Common myeloid progenitor, CD34-positive (primary cell): Measurements from ENCODE around the gene DRGX.

ENCODE experiments used
- CTCF ChIA-PET: fragments of 350-600 bp; sonication (Branson Sonifier 250); formaldehyde crosslinking; loops from one replicate; lab custom pipeline; 2021; ENCODE audit warnings: antibody characterized with exemption; lab: Charles Lee
- POLR2A ChIA-PET: fragments of 350-600 bp; sonication (Branson Sonifier 250); formaldehyde crosslinking; loops from one replicate; lab custom pipeline; 2021; ENCODE audit warnings: antibody characterized with exemption; lab: Charles Lee
- DNase-seq, 3 donors: peaks; one replicate each; pipeline versions ENCODE4 v3.0.0 to v3.0.0-alpha.2; 2013
- H3K27ac ChIP-seq, 2 experiments: 1 replicate in 1 of 2; 2 replicates in 1 of 2; pipeline ENCODE4 v1.7.0; 2013; ENCODE audit warnings: inconsistent platforms in 2 of 2, low read length in 2 of 2, mild to moderate bottlenecking in 2 of 2, low read depth in 1 of 2, moderate library complexity in 1 of 2; ENCODE audit not compliant: severe bottlenecking in 2 of 2, insufficient read depth in 1 of 2, poor library complexity in 1 of 2
- H3K27me3 ChIP-seq, 5 experiments: replicated peaks in 2 of 5; 1 replicate in 3 of 5; 2 replicates in 2 of 5; pipeline versions ENCODE4 v1.6.1 to v1.7.0; 2013; ENCODE audit warnings: low read length in 4 of 5, mild to moderate bottlenecking in 2 of 5, moderate library complexity in 2 of 5, inconsistent platforms in 1 of 5; ENCODE audit not compliant: insufficient read depth in 5 of 5, control insufficient read depth in 4 of 5
- H3K36me3 ChIP-seq, 4 experiments: 1 replicate in 2 of 4; 2 replicates in 2 of 4; pipeline versions ENCODE4 v1.6.1 to v1.7.0; 2013; ENCODE audit warnings: low read length in 3 of 4, control low read depth in 1 of 4, mild to moderate bottlenecking in 1 of 4; ENCODE audit not compliant: control insufficient read depth in 4 of 4, insufficient read depth in 4 of 4
- H3K4me1 ChIP-seq, 4 experiments: 1 replicate in 3 of 4; 2 replicates in 1 of 4; pipeline versions ENCODE4 v1.6.1 to v1.7.1; 2013; ENCODE audit warnings: low read length in 3 of 4, mild to moderate bottlenecking in 3 of 4, control low read depth in 1 of 4, inconsistent platforms in 1 of 4, moderate library complexity in 1 of 4; ENCODE audit not compliant: control insufficient read depth in 4 of 4, insufficient read depth in 4 of 4; ENCODE audit errors: control extremely low read depth in 1 of 4
- H3K4me3 ChIP-seq, 7 experiments: 1 replicate in 4 of 7; 2 replicates in 3 of 7; pipeline versions ENCODE4 v1.5.1 to v1.7.0; 2013; ENCODE audit warnings: mild to moderate bottlenecking in 7 of 7, low read length in 6 of 7, moderate library complexity in 6 of 7, inconsistent platforms in 2 of 7, low read depth in 2 of 7, control low read depth in 1 of 7; ENCODE audit not compliant: insufficient read depth in 4 of 7, control insufficient read depth in 1 of 7; ENCODE audit errors: extremely low read depth in 1 of 7
- H3K9me3 ChIP-seq, 5 experiments: 1 replicate in 4 of 5; 2 replicates in 1 of 5; pipeline versions ENCODE4 v1.6.1 to v1.7.1; 2013; ENCODE audit warnings: low read length in 4 of 5, mild to moderate bottlenecking in 2 of 5, inconsistent platforms in 1 of 5, low read depth in 1 of 5, moderate library complexity in 1 of 5; ENCODE audit not compliant: control insufficient read depth in 4 of 5, insufficient read depth in 2 of 5; ENCODE audit errors: control extremely low read depth in 1 of 5
- WGBS: methylation state at CpG from one replicate; pipeline ENCODE4 v1.1.5; 2013; ENCODE audit not compliant: insufficient coverage; 5-methylcytosine and 5-hydroxymethylcytosine counted together

DRGX gene

DNA sequence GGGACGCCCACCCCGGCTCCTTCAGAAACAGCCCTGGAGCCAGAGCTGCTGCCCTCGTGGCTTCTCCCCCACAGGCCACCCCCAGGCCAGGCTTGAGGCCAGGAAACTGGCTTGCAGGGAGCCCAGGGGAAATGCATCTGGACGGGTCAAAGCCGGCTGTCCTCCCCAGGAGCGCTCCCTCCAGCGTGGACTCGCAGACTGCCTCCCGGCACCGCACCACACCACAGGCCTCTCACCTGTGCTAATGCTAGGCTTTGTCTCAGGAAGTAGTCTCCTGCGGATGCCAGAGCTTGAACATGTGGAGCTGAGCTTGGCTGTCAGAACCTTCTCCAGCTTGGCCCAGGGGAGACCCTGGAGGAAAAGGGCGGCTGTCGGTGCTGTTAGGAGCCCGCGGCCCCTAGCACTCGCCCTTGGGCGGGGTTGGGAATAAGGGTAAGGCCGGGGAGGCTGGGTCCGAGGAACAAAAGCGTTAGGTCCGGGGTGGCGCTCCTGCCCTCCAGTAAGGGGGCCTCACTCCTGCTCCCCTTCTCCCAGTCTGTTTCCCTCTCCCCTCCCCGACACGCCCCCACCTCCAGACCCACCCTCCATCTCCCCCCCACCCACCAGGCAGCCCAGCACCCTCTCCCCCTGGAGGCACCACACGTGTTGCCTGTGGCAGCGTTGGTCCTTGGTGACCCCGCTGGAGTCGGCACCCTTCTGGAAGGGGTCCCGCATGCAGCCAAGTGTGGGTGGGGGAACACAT, 21.6 kb upstream of the DRGX start:
- H3K4me1 ChIP-seq: no peaks in the 10 kb centered on the region
- H3K27me3 ChIP-seq: peaks cover 0 to 10% (median 0%) of the 10 kb centered on the region in 5 experiments
- H3K4me3 ChIP-seq: no peak overlapping the region
- 96% methylated on average over 17 of the region's 29 CpGs for WGBS
- no peak overlapping the region for H3K27ac ChIP-seq
- CTCF ChIA-PET: interaction anchor here (1.6 to 2.0 kb wide), 2 partner anchors 10 to 94 kb away, joined by 7 to 8 read pairs; no protein-coding TSS in a partner anchor
- H3K36me3 ChIP-seq: no peaks in the 10 kb centered on the region
- POLR2A ChIA-PET: no interaction called here
- DNase-seq: no peak
- H3K9me3 ChIP-seq: no peaks in the 10 kb centered on the region

DNA sequence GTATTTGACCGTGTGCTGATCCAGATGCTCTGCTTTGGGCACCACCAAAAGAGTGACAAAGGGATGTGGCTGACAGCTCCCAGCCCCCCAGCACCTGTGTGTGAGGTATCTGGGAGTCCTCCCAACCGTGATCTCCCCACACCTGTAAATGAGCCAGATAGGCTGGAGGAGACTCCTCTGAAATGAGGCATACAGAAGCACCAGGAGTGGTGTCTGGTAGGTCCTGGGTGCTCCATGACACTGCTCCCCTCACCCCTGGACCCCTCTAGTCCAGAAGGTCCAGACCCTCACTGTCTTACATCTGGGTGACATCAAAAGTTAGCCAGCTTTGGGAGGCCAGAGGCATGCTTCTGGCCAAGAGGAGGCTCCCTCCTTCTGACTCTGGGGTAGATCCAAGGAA, 20.0 kb upstream of the DRGX start:
- H3K4me3 ChIP-seq: no peak overlapping the region
- WGBS: 87% methylated on average over 2 of the region's 2 CpGs
- CTCF ChIA-PET: interaction anchor here (1.4 to 1.5 kb wide), 2 partner anchors 9 to 94 kb away, joined by 3 to 5 read pairs; no protein-coding TSS in a partner anchor
- no peaks in the 10 kb centered on the region for H3K36me3 ChIP-seq
- peaks cover 0 to 12% (median 0%) of the 10 kb centered on the region in 5 experiments for H3K27me3 ChIP-seq
- DNase-seq: no peak
- H3K9me3 ChIP-seq: no peaks in the 10 kb centered on the region
- POLR2A ChIA-PET: no interaction called here
- no peak overlapping the region for H3K27ac ChIP-seq
- no peaks in the 10 kb centered on the region for H3K4me1 ChIP-seq

DNA sequence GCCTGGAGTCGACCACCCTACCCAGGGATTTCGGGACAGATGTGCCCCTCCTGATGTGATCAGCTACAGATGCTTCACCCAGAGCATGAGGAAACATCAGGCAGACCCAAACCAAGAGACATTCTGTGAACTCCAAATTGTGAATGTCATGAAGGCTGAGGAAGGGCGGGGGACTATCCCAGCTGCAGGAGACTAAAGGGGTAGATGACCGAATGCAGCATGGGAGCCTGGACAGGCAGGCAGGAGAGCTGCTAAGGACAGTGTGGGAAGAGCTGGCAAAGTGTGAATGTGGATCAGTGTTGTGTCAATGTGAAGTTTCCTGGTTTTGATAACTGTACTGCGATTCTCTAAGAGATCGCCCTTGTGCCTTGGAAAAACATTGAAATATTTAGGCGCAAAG, 19.2 kb upstream of the DRGX start:
- ChIA-PET CTCF (interaction anchor here (1.1 to 1.5 kb wide), 3 partner anchors 8 to 95 kb away, joined by 3 to 5 read pairs (median 3); no protein-coding TSS in a partner anchor), POLR2A (no interaction called here)
- DNase-seq: no peak
- no peak overlapping the region for H3K27ac ChIP-seq
- WGBS: 96% methylated on average over 7 of the region's 7 CpGs
- peaks cover 0 to 17% (median 0%) of the 10 kb centered on the region in 5 experiments for H3K27me3 ChIP-seq
- H3K4me3 ChIP-seq: no peak overlapping the region
- no peaks in the 10 kb centered on the region for H3K36me3 ChIP-seq
- H3K4me1 ChIP-seq: no peaks in the 10 kb centered on the region
- no peaks in the 10 kb centered on the region for H3K9me3 ChIP-seq

DNA sequence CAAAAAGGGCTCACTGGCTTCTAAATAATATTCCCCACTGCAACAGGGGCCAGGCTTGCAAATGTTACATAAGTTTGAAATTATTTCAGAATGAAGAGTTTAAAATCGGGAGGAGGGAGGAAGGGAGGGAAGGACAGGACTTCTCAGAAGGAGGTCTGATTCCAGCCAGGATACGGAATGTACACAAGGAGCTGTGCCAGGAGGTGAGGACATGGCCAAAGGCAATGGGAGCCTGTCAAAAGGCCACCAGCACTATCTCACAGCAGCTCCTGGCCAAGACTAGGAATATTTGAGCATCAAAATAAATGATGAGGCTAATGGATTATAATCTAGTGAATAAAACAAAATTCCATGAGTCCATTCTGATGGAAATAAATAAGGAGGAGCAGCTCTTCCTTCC, 18.6 kb upstream of the DRGX start:
- H3K27ac ChIP-seq: no peak overlapping the region
- no peak overlapping the region for H3K4me3 ChIP-seq
- no peaks in the 10 kb centered on the region for H3K9me3 ChIP-seq
- WGBS: 100% methylated on average over 2 of the region's 2 CpGs
- POLR2A ChIA-PET: no interaction called here
- no peaks in the 10 kb centered on the region for H3K36me3 ChIP-seq
- no peaks in the 10 kb centered on the region for H3K4me1 ChIP-seq
- no peak for DNase-seq
- CTCF ChIA-PET: interaction anchor here (1.1 to 1.4 kb wide), 2 partner anchors 14 to 95 kb away, joined by 3 read pairs; no protein-coding TSS in a partner anchor
- H3K27me3 ChIP-seq: peaks cover 0 to 21% (median 0%) of the 10 kb centered on the region in 5 experiments

DNA sequence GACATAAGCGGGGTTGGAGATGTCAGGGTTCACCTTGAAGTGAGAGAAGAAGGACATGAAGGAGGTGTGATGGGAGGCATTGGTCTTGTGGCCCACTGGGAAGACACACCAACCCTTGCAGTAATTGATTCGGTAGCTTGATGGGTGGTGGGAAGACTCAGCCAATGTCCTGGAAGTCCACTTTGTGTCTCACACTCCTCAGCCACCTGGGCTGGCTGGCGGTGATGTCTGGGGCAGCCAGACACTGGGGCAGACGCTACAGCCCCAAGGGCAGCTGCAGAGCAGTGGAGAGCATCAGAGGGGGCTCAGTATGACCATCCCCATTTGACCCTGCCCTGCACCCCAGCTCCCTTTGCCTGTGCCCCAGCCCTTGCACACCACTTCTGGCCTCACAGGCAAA, 16.7 kb upstream of the DRGX start:
- WGBS: 100% methylated on average over 3 of the region's 4 CpGs
- ChIA-PET POLR2A (no interaction called here), CTCF (interaction anchor here (1.7 to 7.9 kb wide), 3 partner anchors 24 to 106 kb away, joined by 6 to 137 read pairs (median 7); no protein-coding TSS in a partner anchor)
- DNase-seq: no peak
- H3K27ac ChIP-seq: no peak overlapping the region
- H3K9me3 ChIP-seq: no peaks in the 10 kb centered on the region
- no peak overlapping the region for H3K4me3 ChIP-seq
- H3K36me3 ChIP-seq: no peaks in the 10 kb centered on the region
- no peaks in the 10 kb centered on the region for H3K4me1 ChIP-seq
- peaks cover 0 to 23% (median 0%) of the 10 kb centered on the region in 5 experiments for H3K27me3 ChIP-seq

DNA sequence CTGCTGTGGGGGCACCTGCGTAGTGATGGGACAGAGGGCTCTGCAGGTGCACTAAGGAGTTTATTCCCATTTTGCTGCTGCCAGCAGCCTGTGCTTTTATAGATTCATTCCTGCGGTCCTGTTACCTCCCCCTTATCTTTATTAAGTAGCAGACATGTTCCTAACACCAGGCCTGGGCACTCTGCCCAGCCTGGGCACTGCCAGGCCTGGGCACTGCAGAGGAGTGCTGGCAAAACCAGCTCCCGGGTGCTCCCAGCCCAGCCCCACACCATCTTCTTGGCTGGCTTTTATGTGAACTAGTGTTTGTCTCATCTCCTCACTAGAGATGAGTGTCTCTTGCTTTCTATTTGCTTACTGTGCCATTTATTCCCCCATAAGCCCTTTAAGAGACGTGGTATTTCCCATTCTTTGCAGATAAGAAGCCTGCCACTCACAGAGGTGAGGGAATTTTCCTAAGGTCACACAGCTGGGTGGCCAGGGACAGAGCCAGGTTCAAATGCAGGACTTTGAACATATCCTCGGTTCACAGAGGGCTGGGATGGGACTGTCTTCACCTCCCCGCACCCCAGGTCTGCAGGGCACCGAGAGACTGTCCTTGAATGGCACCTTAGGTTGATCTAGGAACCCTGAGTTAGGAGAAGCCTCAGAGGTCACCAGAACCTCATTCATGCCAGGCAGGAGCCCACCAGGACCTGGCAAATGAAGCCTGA, 14.6 kb upstream of the DRGX start:
- Histone ChIP-seq H3K4me3 (no peak overlapping the region), H3K27me3 (peaks cover 0 to 25% (median 3%) of the 10 kb centered on the region in 5 experiments), H3K36me3 (no peaks in the 10 kb centered on the region), H3K9me3 (no peaks in the 10 kb centered on the region), H3K4me1 (no peaks in the 10 kb centered on the region), H3K27ac (no peak overlapping the region)
- no peak for DNase-seq
- 87% methylated on average over 6 of the region's 7 CpGs for whole genome bisulfite sequencing
- POLR2A ChIA-PET: no interaction called here
- CTCF ChIA-PET: interaction anchor here (1.0 to 7.9 kb wide), 3 partner anchors 38 to 109 kb away, joined by 3 to 137 read pairs (median 19); no protein-coding TSS in a partner anchor
